Ascending aorta (tissue), 2 donors: Measurements from ENCODE around the gene SMPD2. TPM values are rescaled to one million over a fixed set of nuclear protein-coding genes. Genes with fewer than 3 reads are reported as not detected.

Experiments
- DNase-seq, 2 donors: peaks; one replicate each; pipeline ENCODE4 v3.0.0-alpha.2; 2019; ENCODE audit warnings: low spot score in 2 of 2
- H3K27ac ChIP-seq, 2 donors: fragments of 200-600 bp; sonication (generic); one replicate each; pipeline ENCODE4 v1.5.1; 2016 to 2017; ENCODE audit warnings: mild to moderate bottlenecking in 1 of 2
- H3K27me3 ChIP-seq: fragments of 200-600 bp; sonication (generic); one replicate; pipeline ENCODE4 v1.5.1; 2017
- H3K36me3 ChIP-seq, 2 donors: fragments of 200-600 bp; sonication (generic); one replicate each; pipeline ENCODE4 v1.5.1; 2016
- H3K4me1 ChIP-seq, 2 donors: fragments of 200-600 bp; sonication (generic); one replicate each; pipeline ENCODE4 v1.5.1; 2016 to 2017; ENCODE audit warnings: mild to moderate bottlenecking in 1 of 2
- H3K4me3 ChIP-seq, 2 donors: fragments of 200-600 bp; sonication (generic); one replicate each; pipeline ENCODE4 v1.5.1; 2016 to 2017; ENCODE audit warnings: mild to moderate bottlenecking in 1 of 2
- H3K9me3 ChIP-seq, 2 donors: fragments of 200-600 bp; sonication (generic); one replicate each; pipeline ENCODE4 v1.5.1; 2016
- intact Hi-C: fragments of 100-400 bp; cut with DNase I; formaldehyde crosslinking; loops from one replicate; pipeline ENCODE4 v1.15.1; 2023
- total RNA-seq: library from RNA; depleted of rRNA; stranded (reverse); fragments of >200 nt; gene quantifications from one replicate; pipeline ENCODE4 v1.1.0, GENCODE V29; 2016
- TF ChIP-seq, protein P1 (sequence below), 3 experiments: fragments of 200-600 bp in 2 of 3; fragments of 450-650 bp in 1 of 3; sonication (generic) in 2 of 3; IDR thresholded peaks; one replicate each; pipeline ENCODE4 v1.5.1; 2016 to 2019; ENCODE audit warnings: antibody characterized with exemption in 3 of 3, mild to moderate bottlenecking in 1 of 3, moderate library complexity in 1 of 3

The SMPD2 gene
- total RNA-seq, 1 donor from 2014 or later, result 14.2 TPM

- Histone ChIP-seq H3K27ac (no peak overlapping the region), H3K36me3 (peaks cover 14 to 44% of the 10 kb centered on the region in 2 donors), H3K4me1 (peaks cover 4 to 11% of the 10 kb centered on the region in 2 donors), H3K4me3 (no peak overlapping the region), H3K27me3 (no peaks in the 10 kb centered on the region), H3K9me3 (no peaks in the 10 kb centered on the region)
- intact Hi-C loops, result no loop called here
- no peak for DNase-seq
- TF ChIP-seq, protein P1, sequence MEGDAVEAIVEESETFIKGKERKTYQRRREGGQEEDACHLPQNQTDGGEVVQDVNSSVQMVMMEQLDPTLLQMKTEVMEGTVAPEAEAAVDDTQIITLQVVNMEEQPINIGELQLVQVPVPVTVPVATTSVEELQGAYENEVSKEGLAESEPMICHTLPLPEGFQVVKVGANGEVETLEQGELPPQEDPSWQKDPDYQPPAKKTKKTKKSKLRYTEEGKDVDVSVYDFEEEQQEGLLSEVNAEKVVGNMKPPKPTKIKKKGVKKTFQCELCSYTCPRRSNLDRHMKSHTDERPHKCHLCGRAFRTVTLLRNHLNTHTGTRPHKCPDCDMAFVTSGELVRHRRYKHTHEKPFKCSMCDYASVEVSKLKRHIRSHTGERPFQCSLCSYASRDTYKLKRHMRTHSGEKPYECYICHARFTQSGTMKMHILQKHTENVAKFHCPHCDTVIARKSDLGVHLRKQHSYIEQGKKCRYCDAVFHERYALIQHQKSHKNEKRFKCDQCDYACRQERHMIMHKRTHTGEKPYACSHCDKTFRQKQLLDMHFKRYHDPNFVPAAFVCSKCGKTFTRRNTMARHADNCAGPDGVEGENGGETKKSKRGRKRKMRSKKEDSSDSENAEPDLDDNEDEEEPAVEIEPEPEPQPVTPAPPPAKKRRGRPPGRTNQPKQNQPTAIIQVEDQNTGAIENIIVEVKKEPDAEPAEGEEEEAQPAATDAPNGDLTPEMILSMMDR (IDR thresholded peaks at IDR 0.05), result no peak
Observed at GRCh38 chr6:109450801-109451200, 10.3 kb downstream of the SMPD2 start.

DNA sequence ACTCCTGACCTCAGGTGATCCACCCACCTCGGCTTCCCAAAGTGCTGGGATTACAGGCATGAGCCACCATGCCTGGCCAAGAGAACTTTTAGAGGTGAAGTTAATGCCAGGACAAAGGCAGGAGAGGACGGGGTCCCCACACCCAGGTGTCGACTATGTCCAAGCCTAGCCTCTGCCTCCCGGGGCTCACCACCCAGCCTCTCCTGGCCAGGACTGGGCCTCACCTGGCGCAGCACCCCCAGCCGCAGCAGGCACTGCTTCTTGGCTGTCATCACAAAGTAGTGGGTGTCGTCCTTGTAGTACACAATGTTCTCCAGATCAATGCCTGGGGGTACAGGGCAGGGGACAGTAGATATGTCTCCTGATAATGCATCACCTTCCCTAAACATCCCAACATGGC is 10.9 kb downstream of the SMPD2 start:
- DNase-seq, result no peak
- H3K27me3 ChIP-seq, result no peaks in the 10 kb centered on the region
- no peak overlapping the region for H3K4me3 ChIP-seq
- intact Hi-C loops, result no loop called here
- H3K9me3 ChIP-seq, result no peaks in the 10 kb centered on the region
- TF ChIP-seq, protein P1 (IDR thresholded peaks at IDR 0.05), result no peak
- H3K36me3 ChIP-seq, result peaks cover 9 to 39% of the 10 kb centered on the region in 2 donors
- peaks cover 9 to 14% of the 10 kb centered on the region in 2 donors for H3K4me1 ChIP-seq
- H3K27ac ChIP-seq, result no peak overlapping the region

- TF ChIP-seq, protein P1 (IDR thresholded peaks at IDR 0.05), result no peak
Observed at GRCh38 chr6:109452181-109452580, 11.7 kb downstream of the SMPD2 start.

GRCh38 chr6:109453156-109453555 is 12.6 kb downstream of the SMPD2 start:
- intact Hi-C loops, result no loop called here
- H3K36me3 ChIP-seq, result peaks cover 5 to 34% of the 10 kb centered on the region in 2 donors
- TF ChIP-seq, protein P1 (IDR thresholded peaks at IDR 0.05), result no peak

More at GRCh38 chr6:109452181-109452580, 11.7 kb downstream of the SMPD2 start:
- H3K9me3 ChIP-seq, result no peaks in the 10 kb centered on the region
- no peak overlapping the region for H3K27ac ChIP-seq
- H3K27me3 ChIP-seq, result no peaks in the 10 kb centered on the region
- H3K36me3 ChIP-seq, result peaks cover 5 to 34% of the 10 kb centered on the region in 2 donors
- no peak for DNase-seq
- no peak overlapping the region for H3K4me3 ChIP-seq
- peaks cover 14 to 20% of the 10 kb centered on the region in 2 donors for H3K4me1 ChIP-seq
- intact Hi-C loops, result no loop called here

DNA sequence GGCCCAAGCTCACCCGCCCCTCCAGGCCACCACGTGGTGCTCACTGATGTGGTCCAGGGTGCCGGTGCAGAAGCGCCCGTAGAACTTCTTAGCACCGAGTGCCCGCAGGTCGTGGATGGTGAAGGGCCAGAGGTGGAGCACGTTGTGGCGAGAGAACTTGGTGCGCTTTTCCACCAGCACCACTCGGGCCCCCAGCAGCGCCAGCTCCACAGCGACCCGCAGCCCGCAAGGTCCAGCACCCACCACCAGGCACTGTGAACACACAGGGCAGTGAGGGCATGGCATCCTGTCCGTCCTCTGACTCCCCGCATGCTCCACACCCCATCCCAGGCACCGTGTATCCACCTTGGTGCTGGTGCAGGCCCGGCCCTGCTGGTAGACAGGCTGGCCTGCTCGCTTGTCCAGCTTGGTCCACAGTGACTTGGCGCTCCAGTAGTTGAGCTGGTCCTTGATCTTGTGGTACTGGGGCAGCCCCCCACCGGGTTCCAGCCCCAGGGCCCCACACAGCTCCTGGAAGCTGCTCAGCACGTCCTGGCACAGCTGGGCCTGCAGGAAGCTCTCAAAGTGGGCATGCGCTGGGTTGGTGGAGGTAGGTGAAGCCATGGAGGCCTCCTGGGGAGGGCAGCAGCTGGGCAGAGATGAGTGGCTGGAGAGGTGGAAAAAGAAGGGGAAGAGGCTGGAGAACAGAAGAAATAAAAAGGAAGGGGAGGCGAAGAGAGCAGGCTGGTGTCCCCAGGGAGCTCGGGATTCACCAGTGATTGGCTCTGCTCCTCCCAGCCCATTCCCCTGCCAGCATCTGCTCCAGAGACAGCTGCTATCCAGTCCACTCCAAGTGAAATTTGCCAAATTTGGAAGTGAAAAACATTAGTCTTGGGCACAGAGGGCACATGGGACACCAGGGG is 13.3 kb downstream of the SMPD2 start:
- TF ChIP-seq, protein P1 (IDR thresholded peaks at IDR 0.05), result no peak
- peaks cover 14 to 20% of the 10 kb centered on the region in 2 donors for H3K4me1 ChIP-seq
- intact Hi-C loops, result loop anchor here (2.0 kb wide), 1 partner anchor 29 kb away; the partner anchor contains the start of gene ZBTB24
- peak overlapping the region; percentile 84 to 88 for H3K27ac ChIP-seq
- H3K27me3 ChIP-seq, result no peaks in the 10 kb centered on the region
- DNase-seq, result peak in 1 of 2 donors; percentile 63
- peak overlapping the region; percentile 79 to 82 for H3K4me3 ChIP-seq
- no peaks in the 10 kb centered on the region for H3K9me3 ChIP-seq
- H3K36me3 ChIP-seq, result peaks cover 5 to 31% of the 10 kb centered on the region in 2 donors

More at GRCh38 chr6:109453156-109453555, 12.6 kb downstream of the SMPD2 start:
- Histone ChIP-seq H3K4me1 (peaks cover 14 to 20% of the 10 kb centered on the region in 2 donors), H3K9me3 (no peaks in the 10 kb centered on the region), H3K27me3 (no peaks in the 10 kb centered on the region), H3K4me3 (no peak overlapping the region), H3K27ac (no peak overlapping the region)
- no peak for DNase-seq
